Measurements from ENCODE around the gene DAPK2. TPM values are rescaled to one million over a fixed set of nuclear protein-coding genes. Genes with fewer than 3 reads are reported as not detected.

DAPK2 gene
- total RNA-seq, 4 donors from 2014 or later = 64.6 to 189 (median 125) TPM

DNA sequence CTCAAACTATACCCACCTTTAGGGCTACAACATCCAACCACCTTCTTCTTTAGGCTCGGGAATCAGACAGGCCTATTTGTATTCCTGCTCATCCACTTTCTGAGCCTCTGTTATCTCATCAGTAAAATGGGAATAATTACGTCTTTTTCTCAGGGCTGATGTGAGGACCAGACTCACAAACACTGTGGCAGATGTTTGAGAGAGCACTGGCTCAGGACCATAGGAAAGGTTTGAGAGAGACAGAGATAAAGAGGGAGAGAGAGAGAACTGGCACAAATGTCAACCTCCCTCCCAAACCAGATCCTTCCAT, 4.8 kb upstream of the DAPK2 start:
- no peak for DNase-seq
- H3K27ac ChIP-seq = no peak overlapping the region
- H3K4me1 ChIP-seq = peaks cover 0 to 10% (median 3%) of the 10 kb centered on the region in 4 donors
- no peaks in the 10 kb centered on the region for H3K27me3 ChIP-seq
- no peaks in the 10 kb centered on the region for H3K9me3 ChIP-seq
- TF ChIP-seq, protein P1, sequence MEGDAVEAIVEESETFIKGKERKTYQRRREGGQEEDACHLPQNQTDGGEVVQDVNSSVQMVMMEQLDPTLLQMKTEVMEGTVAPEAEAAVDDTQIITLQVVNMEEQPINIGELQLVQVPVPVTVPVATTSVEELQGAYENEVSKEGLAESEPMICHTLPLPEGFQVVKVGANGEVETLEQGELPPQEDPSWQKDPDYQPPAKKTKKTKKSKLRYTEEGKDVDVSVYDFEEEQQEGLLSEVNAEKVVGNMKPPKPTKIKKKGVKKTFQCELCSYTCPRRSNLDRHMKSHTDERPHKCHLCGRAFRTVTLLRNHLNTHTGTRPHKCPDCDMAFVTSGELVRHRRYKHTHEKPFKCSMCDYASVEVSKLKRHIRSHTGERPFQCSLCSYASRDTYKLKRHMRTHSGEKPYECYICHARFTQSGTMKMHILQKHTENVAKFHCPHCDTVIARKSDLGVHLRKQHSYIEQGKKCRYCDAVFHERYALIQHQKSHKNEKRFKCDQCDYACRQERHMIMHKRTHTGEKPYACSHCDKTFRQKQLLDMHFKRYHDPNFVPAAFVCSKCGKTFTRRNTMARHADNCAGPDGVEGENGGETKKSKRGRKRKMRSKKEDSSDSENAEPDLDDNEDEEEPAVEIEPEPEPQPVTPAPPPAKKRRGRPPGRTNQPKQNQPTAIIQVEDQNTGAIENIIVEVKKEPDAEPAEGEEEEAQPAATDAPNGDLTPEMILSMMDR (IDR thresholded peaks at IDR 0.05) = no peak
- TF ChIP-seq POLR2A (IDR thresholded peaks at IDR 0.05) = no peak
- no peak overlapping the region for H3K4me3 ChIP-seq
- H3K36me3 ChIP-seq = no peaks in the 10 kb centered on the region

DNA sequence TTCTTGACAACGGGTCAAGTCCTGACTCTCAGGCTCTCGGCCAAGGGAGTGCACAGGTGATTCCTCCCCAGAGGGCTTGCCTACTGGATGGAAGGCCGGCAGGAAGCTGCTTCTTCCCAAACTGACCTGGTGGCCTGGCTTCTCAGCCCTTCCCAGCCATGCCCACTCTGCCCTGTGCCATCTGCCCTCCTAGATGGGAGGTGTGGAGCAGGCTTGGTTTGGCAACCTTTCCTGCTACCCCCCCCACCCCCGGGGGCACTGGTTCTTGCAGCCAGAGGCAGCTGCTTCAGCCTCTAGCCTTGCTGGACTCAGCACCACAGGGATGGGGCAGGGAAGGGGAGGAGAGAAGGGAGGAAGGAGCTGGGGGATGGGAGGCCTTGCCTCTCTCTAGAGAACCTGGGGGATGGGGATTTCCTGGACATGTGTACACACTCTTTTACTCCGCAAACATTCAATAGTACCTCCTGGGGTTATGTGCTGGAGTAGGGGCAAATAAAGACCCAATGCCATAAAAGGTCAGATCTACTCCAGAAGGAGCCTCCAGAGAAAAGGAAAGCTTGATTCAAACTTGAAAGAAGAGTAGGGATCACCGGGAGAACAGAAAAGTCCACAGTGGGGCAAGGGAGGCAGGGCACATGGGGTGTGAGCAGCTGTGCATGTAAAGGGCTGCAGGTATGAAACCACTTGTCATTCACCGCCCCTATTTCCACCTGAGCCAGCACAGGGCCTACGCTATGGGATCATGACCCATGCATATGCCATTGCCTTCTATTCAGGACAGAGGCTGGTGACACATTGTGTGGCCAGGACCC, 4.2 kb upstream of the DAPK2 start:
- Histone ChIP-seq H3K27ac (no peak overlapping the region), H3K4me3 (no peak overlapping the region), H3K36me3 (no peaks in the 10 kb centered on the region), H3K4me1 (peaks cover 0 to 12% (median 6%) of the 10 kb centered on the region in 4 donors), H3K9me3 (no peaks in the 10 kb centered on the region), H3K27me3 (no peaks in the 10 kb centered on the region)
- no peak for DNase-seq
- TF ChIP-seq POLR2A (IDR thresholded peaks at IDR 0.05) = no peak
- TF ChIP-seq, protein P1 (IDR thresholded peaks at IDR 0.05) = no peak

DNA sequence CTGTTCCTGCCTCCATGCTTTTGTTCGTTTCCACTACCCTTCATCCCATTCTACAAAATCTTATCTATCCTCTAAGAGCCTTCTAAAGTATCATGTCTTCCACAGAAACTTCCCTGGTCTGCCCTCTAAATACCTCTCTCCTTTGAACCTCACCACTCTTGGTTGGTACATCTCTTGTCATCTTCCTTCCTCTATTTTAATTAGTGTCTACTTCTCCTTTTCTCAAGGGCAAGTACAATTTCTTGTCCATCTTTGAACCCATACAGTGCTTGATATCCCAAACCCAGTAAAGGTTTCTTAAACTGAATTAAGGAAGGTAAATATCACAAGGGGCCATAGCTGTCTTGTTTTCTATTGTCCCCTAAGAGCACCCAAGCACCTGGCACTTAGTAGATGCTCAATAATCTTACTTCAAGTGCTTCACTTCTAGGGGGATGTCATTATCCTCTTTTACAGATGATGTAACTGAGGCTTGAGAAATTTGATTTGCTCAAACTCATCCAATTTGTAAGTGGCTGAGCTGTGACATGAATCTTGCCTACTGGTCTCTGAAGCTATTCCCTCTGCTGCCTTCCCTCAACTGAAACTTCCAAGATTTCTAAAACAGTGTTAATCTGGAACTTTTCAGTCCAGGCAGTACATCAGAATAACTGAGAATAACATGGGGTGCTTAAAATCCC, 2.6 kb upstream of the DAPK2 start:
- H3K27ac ChIP-seq = no peak overlapping the region

DNA sequence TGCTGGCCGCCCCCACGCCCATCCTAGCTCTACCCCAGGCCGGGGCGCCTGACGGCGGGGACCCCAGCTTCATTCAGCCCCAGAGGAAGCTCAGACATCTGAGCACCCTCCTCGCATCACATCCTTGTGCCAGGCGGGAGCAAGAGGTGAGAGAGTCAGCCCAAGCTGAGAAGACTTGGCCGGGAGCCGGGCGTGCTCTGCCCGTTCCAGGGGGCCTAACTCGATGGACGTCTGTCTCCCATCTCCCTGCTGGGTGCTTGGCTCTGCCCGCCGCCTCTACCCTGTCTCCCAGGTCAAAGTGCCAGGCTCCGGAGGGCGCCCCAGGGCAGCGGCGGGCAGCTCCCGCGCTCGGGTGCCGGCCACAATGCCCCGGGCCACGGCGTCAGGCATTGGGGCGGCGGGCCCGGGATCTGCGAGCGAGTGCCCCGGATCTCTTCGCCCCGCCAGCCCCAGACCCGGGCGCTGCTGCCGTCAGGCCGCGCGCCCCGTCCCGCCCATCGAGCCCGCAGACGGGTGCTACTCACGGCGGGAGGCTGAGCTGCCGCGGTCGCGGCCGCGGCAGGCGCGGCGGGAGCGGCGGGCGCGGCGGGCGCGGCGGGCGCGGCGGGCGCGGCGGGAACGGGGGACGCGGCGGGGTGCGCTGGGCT, 388 bp downstream of the DAPK2 start:
- Histone ChIP-seq H3K36me3 (peaks cover 0 to 5% (median 0%) of the 10 kb centered on the region in 3 donors), H3K9me3 (no peaks in the 10 kb centered on the region), H3K27me3 (no peaks in the 10 kb centered on the region), H3K4me3 (peak overlapping the region; percentile 61 to 88 (median 68)), H3K27ac (peak overlapping the region; percentile 66 to 85 (median 74)), H3K4me1 (peaks cover 0 to 24% (median 17%) of the 10 kb centered on the region in 4 donors)
- TF ChIP-seq, protein P1 (IDR thresholded peaks at IDR 0.05) = no peak
- peak in 1 of 2 donors; percentile 65 for TF ChIP-seq POLR2A (IDR thresholded peaks at IDR 0.05)
- peak; percentile 19 to 73 (median 60) for DNase-seq

More for the DNA sequence above, 2.6 kb upstream of the DAPK2 start:
- TF ChIP-seq, protein P1 (IDR thresholded peaks at IDR 0.05) = no peak
- TF ChIP-seq POLR2A (IDR thresholded peaks at IDR 0.05) = no peak
- Histone ChIP-seq H3K4me3 (no peak overlapping the region), H3K4me1 (peaks cover 0 to 21% (median 17%) of the 10 kb centered on the region in 4 donors), H3K27me3 (no peaks in the 10 kb centered on the region), H3K36me3 (no peaks in the 10 kb centered on the region), H3K9me3 (no peaks in the 10 kb centered on the region)
- DNase-seq = no peak

DNA sequence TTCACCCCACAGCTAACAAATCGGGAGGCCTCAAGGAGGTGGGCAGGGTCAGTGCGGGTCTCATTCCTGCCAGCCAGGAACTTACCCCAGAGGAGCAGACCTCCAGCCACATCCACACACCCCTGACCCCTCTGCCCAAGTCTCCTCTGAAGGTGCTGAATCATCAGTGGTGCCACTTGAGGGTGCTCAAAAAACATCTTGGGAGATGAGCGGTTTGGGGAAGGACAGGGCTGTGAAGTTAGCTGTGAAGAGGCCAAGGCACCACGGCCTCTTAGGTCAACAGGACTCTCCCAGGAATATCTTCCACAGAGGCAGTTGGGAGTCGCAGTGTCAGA, 1.2 kb downstream of the DAPK2 start:
- Histone ChIP-seq H3K27ac (peak overlapping the region in 3 of 4 donors; percentile 74 to 85 (median 75)), H3K4me3 (peak overlapping the region; percentile 61 to 88 (median 68)), H3K27me3 (no peaks in the 10 kb centered on the region), H3K9me3 (no peaks in the 10 kb centered on the region), H3K36me3 (peaks cover 0 to 5% (median 0%) of the 10 kb centered on the region in 3 donors), H3K4me1 (peaks cover 0 to 24% (median 17%) of the 10 kb centered on the region in 4 donors)
- TF ChIP-seq, protein P1 (IDR thresholded peaks at IDR 0.05) = no peak
- TF ChIP-seq POLR2A (IDR thresholded peaks at IDR 0.05) = no peak
- no peak for DNase-seq

All from Peyer's patch (tissue), 4 donors.